Measurements from ENCODE around the gene ATG5.

DNA sequence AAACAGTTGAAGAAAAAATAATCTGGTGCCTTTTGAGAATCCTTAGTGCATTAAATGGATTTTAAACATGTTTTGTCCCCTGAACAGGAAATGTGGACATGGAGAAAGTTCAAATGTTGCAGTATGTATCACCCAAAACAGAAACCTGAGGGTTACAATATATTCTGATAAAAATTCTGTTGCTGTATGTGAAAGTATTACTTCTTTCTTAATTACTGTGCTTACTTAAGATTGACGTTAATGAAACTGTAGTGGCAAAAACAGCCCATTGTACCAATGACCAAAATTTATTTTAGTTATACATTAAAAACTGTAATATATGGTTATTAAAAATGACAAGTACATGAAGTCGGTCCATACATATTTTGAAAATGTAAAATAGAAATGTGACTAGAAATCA lies 138.8 kb downstream of the ATG5 start:
- TF ChIP-seq, protein P1, sequence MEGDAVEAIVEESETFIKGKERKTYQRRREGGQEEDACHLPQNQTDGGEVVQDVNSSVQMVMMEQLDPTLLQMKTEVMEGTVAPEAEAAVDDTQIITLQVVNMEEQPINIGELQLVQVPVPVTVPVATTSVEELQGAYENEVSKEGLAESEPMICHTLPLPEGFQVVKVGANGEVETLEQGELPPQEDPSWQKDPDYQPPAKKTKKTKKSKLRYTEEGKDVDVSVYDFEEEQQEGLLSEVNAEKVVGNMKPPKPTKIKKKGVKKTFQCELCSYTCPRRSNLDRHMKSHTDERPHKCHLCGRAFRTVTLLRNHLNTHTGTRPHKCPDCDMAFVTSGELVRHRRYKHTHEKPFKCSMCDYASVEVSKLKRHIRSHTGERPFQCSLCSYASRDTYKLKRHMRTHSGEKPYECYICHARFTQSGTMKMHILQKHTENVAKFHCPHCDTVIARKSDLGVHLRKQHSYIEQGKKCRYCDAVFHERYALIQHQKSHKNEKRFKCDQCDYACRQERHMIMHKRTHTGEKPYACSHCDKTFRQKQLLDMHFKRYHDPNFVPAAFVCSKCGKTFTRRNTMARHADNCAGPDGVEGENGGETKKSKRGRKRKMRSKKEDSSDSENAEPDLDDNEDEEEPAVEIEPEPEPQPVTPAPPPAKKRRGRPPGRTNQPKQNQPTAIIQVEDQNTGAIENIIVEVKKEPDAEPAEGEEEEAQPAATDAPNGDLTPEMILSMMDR (IDR thresholded peaks at IDR 0.05), result no peak
- TF ChIP-seq POLR2AphosphoS5 (IDR thresholded peaks at IDR 0.05), result no peak
- TF ChIP-seq POLR2A (IDR thresholded peaks at IDR 0.05; ENCODE audit: low read depth), result no peak
- no peak for TF ChIP-seq EP300 (IDR thresholded peaks at IDR 0.05)
